Adrenal gland (tissue), 5 donors: ENCODE measurements around the gene COMT.

ENCODE experiments used
- POLR2A ChIP-seq, 2 donors: fragments of 450-650 bp; IDR thresholded peaks; one replicate each; pipeline ENCODE4 v1.6.1; 2017; ENCODE audit warnings: antibody characterized with exemption in 2 of 2, mild to moderate bottlenecking in 2 of 2, moderate library complexity in 1 of 2
- TF ChIP-seq, protein P1 (sequence below), 6 experiments: fragments of 450-650 bp in 4 of 6; fragments of 200-600 bp in 2 of 6; sonication (generic) in 1 of 6; IDR thresholded peaks; 1 replicate in 5 of 6; 2 replicates in 1 of 6; pipeline versions ENCODE4 v1.5.1 to v1.8.0; 2016 to 2021; ENCODE audit warnings: antibody characterized with exemption in 6 of 6, mild to moderate bottlenecking in 2 of 6, moderate library complexity in 1 of 6
- donor health status: DM: no; HTN: no; CAD: no.

DNA sequence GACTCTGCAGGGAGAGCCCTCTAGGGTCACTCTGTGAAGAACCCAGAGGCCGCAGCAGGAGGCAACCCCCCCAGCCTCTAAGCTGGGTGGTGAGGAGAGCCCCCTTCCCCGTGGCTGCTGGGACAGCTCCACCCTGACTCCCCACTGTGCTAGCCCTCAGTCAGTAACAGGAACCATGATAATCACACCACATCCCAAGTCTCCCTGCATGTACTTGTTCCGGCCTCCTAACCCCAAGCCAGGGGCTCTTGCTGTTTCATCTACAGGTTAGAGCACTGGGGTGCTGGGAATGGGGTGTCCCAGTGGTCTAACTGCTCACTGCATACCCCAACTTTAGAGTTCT lies 48.1 kb downstream of the COMT start:
- TF ChIP-seq POLR2A (IDR thresholded peaks at IDR 0.05) = no peak
- TF ChIP-seq, protein P1, sequence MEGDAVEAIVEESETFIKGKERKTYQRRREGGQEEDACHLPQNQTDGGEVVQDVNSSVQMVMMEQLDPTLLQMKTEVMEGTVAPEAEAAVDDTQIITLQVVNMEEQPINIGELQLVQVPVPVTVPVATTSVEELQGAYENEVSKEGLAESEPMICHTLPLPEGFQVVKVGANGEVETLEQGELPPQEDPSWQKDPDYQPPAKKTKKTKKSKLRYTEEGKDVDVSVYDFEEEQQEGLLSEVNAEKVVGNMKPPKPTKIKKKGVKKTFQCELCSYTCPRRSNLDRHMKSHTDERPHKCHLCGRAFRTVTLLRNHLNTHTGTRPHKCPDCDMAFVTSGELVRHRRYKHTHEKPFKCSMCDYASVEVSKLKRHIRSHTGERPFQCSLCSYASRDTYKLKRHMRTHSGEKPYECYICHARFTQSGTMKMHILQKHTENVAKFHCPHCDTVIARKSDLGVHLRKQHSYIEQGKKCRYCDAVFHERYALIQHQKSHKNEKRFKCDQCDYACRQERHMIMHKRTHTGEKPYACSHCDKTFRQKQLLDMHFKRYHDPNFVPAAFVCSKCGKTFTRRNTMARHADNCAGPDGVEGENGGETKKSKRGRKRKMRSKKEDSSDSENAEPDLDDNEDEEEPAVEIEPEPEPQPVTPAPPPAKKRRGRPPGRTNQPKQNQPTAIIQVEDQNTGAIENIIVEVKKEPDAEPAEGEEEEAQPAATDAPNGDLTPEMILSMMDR (IDR thresholded peaks at IDR 0.05) = no peak
